H1 (cell line): Measurements from ENCODE around the gene CDC27. TPM values are rescaled to one million over a fixed set of nuclear protein-coding genes. Genes with fewer than 3 reads are reported as not detected.

Source experiments
- CTCF ChIA-PET: fragments of 300-600 bp; sonication (Branson Sonifier 250); formaldehyde crosslinking; loops from one replicate; lab custom pipeline; 2021; ENCODE audit not compliant: partially characterized antibody; lab: Charles Lee
- POLR2A ChIA-PET: fragments of 300-600 bp; sonication (Branson Sonifier 250); formaldehyde crosslinking; loops from one replicate; lab custom pipeline; 2021; ENCODE audit warnings: inconsistent platforms; ENCODE audit not compliant: partially characterized antibody; lab: Charles Lee
- DNase-seq, 2 experiments: peaks; one replicate each; pipeline versions ENCODE4 v3.0.0 to v3.0.0-alpha.2; 2010 to 2022; ENCODE audit warnings: low spot score in 2 of 2, low read depth in 1 of 2, mixed read lengths in 1 of 2
- FAIRE-seq: peaks from 2 replicates; lab custom pipeline; 2011; peaks lifted over from hg19 to GRCh38; lab: Jason Lieb, UNC
- H2AFZ ChIP-seq: 2 replicates; pipeline ENCODE4 v1.8.1; 2012; ENCODE audit warnings: low read length, inconsistent platforms
- H2AK5ac ChIP-seq: 2 replicates; pipeline ENCODE4 v1.6.1; 2013; ENCODE audit warnings: low read depth, low read length
- H2BK120ac ChIP-seq: replicated peaks from 2 replicates; pipeline ENCODE3; 2013; ENCODE audit warnings: low read depth, low read length, inconsistent platforms
- H2BK12ac ChIP-seq: 2 replicates; pipeline ENCODE4 v1.6.1; 2013; ENCODE audit warnings: low read depth, low read length
- H2BK15ac ChIP-seq: 2 replicates; pipeline ENCODE4 v1.6.1; 2013; ENCODE audit warnings: low read length
- H2BK20ac ChIP-seq: 2 replicates; pipeline ENCODE4 v1.6.1; 2013; ENCODE audit warnings: low read length
- H2BK5ac ChIP-seq: 2 replicates; pipeline ENCODE4 v1.6.1; 2013; ENCODE audit warnings: low read depth, low read length
- H3K14ac ChIP-seq: 2 replicates; pipeline ENCODE4 v1.6.1; 2013; ENCODE audit warnings: inconsistent platforms; ENCODE audit not compliant: insufficient read length
- H3K18ac ChIP-seq: 2 replicates; pipeline ENCODE4 v1.6.1; 2013; ENCODE audit warnings: low read length; ENCODE audit errors: extremely low read depth
- H3K23ac ChIP-seq: 2 replicates; pipeline ENCODE4 v1.6.1; 2013; ENCODE audit warnings: inconsistent platforms; ENCODE audit not compliant: insufficient read length
- H3K23me2 ChIP-seq: 2 replicates; pipeline ENCODE4 v1.6.1; 2013; ENCODE audit warnings: low read depth, low read length
- H3K27ac ChIP-seq: 2 replicates; pipeline ENCODE4 v1.6.1; 2011; ENCODE audit warnings: low read depth, low read length, inconsistent platforms
- H3K27me3 ChIP-seq, 4 experiments: replicated peaks in 1 of 4; 1 replicate in 1 of 4; 2 replicates in 3 of 4; pipeline versions ENCODE4 v1.6.1 to v1.8.1; 2011 to 2013; ENCODE audit warnings: low read length in 3 of 4, mild to moderate bottlenecking in 3 of 4, inconsistent platforms in 2 of 4, mixed read lengths in 2 of 4, moderate library complexity in 1 of 4; ENCODE audit not compliant: control insufficient read depth in 3 of 4, insufficient read depth in 3 of 4; ENCODE audit errors: extremely low read depth in 1 of 4
- H3K36me3 ChIP-seq, 4 experiments: 2 replicates each; pipeline versions ENCODE4 v1.6.1 to v1.8.1; 2011 to 2013; ENCODE audit warnings: mild to moderate bottlenecking in 4 of 4, low read length in 3 of 4, moderate library complexity in 2 of 4, control low read depth in 1 of 4, inconsistent platforms in 1 of 4; ENCODE audit not compliant: insufficient read depth in 4 of 4, control insufficient read depth in 2 of 4
- H3K4ac ChIP-seq: replicated peaks from 2 replicates; pipeline ENCODE3; 2013; ENCODE audit warnings: low read length, low read depth, mixed read lengths, inconsistent platforms; ENCODE audit not compliant: insufficient read length
- H3K4me1 ChIP-seq, 4 experiments: replicated peaks in 1 of 4; 1 replicate in 1 of 4; 2 replicates in 3 of 4; pipeline versions ENCODE4 v1.6.1 to v1.8.1; 2011 to 2013; ENCODE audit warnings: low read length in 3 of 4, inconsistent platforms in 2 of 4, mixed read lengths in 1 of 4; ENCODE audit not compliant: insufficient read depth in 4 of 4, control insufficient read depth in 3 of 4
- H3K4me2 ChIP-seq, 2 experiments: 2 replicates each; pipeline versions ENCODE4 v1.6.1 to v1.8.1; 2011 to 2013; ENCODE audit warnings: low read depth in 2 of 2, low read length in 2 of 2, control low read depth in 1 of 2, inconsistent platforms in 1 of 2, mild to moderate bottlenecking in 1 of 2; ENCODE audit not compliant: insufficient read depth in 1 of 2
- H3K4me3 ChIP-seq, 4 experiments: fragments of 200-600, 300-600 bp in 1 of 4; sonication (generic), shearing (Covaris generic), sonication (Bioruptor Twin) in 1 of 4; 2 replicates each; pipeline versions ENCODE4 v1.5.1 to v1.8.1; 2011 to 2016; ENCODE audit warnings: low read length in 4 of 4, low read depth in 3 of 4, control low read depth in 2 of 4, inconsistent platforms in 2 of 4, mild to moderate bottlenecking in 2 of 4, mixed read lengths in 1 of 4, moderate library complexity in 1 of 4; ENCODE audit not compliant: insufficient read depth in 2 of 4; ENCODE audit errors: extremely low read depth in 1 of 4
- H3K56ac ChIP-seq: replicated peaks from 2 replicates; pipeline ENCODE3; 2013; ENCODE audit warnings: low read depth, mild to moderate bottlenecking, mixed read lengths, low read length, inconsistent platforms; ENCODE audit not compliant: insufficient read length
- H3K79me1 ChIP-seq: 2 replicates; pipeline ENCODE4 v1.6.1; 2013; ENCODE audit warnings: low read depth, low read length, control low read depth
- H3K79me2 ChIP-seq, 2 experiments: 2 replicates each; pipeline versions ENCODE4 v1.6.1 to v1.8.1; 2012 to 2013; ENCODE audit warnings: low read length in 2 of 2, mild to moderate bottlenecking in 2 of 2, inconsistent platforms in 1 of 2; ENCODE audit not compliant: insufficient read depth in 2 of 2, control insufficient read depth in 1 of 2
- H3K9ac ChIP-seq, 4 experiments: replicated peaks in 1 of 4; 1 replicate in 1 of 4; 2 replicates in 3 of 4; pipeline versions ENCODE4 v1.6.1 to v1.8.1; 2011 to 2013; ENCODE audit warnings: low read depth in 3 of 4, low read length in 3 of 4, control low read depth in 2 of 4, mild to moderate bottlenecking in 2 of 4, moderate library complexity in 2 of 4, inconsistent platforms in 1 of 4; ENCODE audit errors: extremely low read depth in 1 of 4
- H3K9me3 ChIP-seq, 2 experiments: 2 replicates each; pipeline versions ENCODE4 v1.6.1 to v1.8.1; 2012 to 2013; ENCODE audit warnings: mild to moderate bottlenecking in 2 of 2, moderate library complexity in 2 of 2, control low read depth in 1 of 2, inconsistent platforms in 1 of 2, low read depth in 1 of 2, low read length in 1 of 2, mixed read lengths in 1 of 2; ENCODE audit not compliant: insufficient read depth in 2 of 2
- H4K20me1 ChIP-seq, 2 experiments: replicated peaks in 1 of 2; 2 replicates each; pipeline versions ENCODE3 to v1.8.1; 2011 to 2013; ENCODE audit warnings: inconsistent platforms in 2 of 2, low read length in 2 of 2, mild to moderate bottlenecking in 1 of 2; ENCODE audit not compliant: insufficient read depth in 2 of 2, control insufficient read depth in 1 of 2
- H4K5ac ChIP-seq: 2 replicates; pipeline ENCODE4 v1.6.1; 2013; ENCODE audit warnings: low read length, low read depth, mixed read lengths, inconsistent platforms; ENCODE audit not compliant: insufficient read length
- H4K8ac ChIP-seq: 2 replicates; pipeline ENCODE4 v1.8.0; 2013; ENCODE audit warnings: mild to moderate bottlenecking, moderate library complexity, low read length, inconsistent platforms; ENCODE audit not compliant: insufficient read depth; ENCODE audit errors: extremely low read depth
- H4K91ac ChIP-seq: replicated peaks from 2 replicates; pipeline ENCODE3; 2013; ENCODE audit warnings: low read length, mixed read lengths, inconsistent platforms; ENCODE audit not compliant: insufficient read length
- BCL11A ChIP-seq, 2 experiments: IDR thresholded peaks; one replicate each; pipeline ENCODE4 v1.6.1; 2011; ENCODE audit warnings: low read depth in 2 of 2, low read length in 2 of 2, mild to moderate bottlenecking in 2 of 2
- BRCA1 ChIP-seq: IDR thresholded peaks from 2 replicates; pipeline ENCODE4 v1.6.1; 2012; ENCODE audit warnings: low read depth, low read length, improper control_type of control experiment
- CBX5 ChIP-seq: fragments of 300-800, 300-1000 bp; sonication (generic); IDR thresholded peaks from 2 replicates; pipeline ENCODE4 v1.7.1; 2016; ENCODE audit warnings: antibody characterized with exemption, low read length, low read depth
- CHD2 ChIP-seq: IDR thresholded peaks from 2 replicates; pipeline ENCODE4 v1.6.1; 2012; ENCODE audit warnings: low read length, improper control_type of control experiment
- CREB1 ChIP-seq: IDR thresholded peaks from 2 replicates; pipeline ENCODE4 v1.6.1; 2012; ENCODE audit warnings: inconsistent platforms
- CTBP2 ChIP-seq: IDR thresholded peaks from 2 replicates; pipeline ENCODE4 v1.7.0; 2011; ENCODE audit warnings: borderline replicate concordance, mild to moderate bottlenecking, moderate library complexity, mixed read lengths, low read length; ENCODE audit not compliant: insufficient read depth, insufficient read length
- E2F6 ChIP-seq: IDR thresholded peaks from 2 replicates; pipeline ENCODE4 v1.6.1; 2012; ENCODE audit warnings: inconsistent platforms
- EGR1 ChIP-seq: IDR thresholded peaks from 2 replicates; pipeline ENCODE4 v1.6.1; 2011; ENCODE audit warnings: low read depth, low read length, borderline replicate concordance
- GTF2F1 ChIP-seq: IDR thresholded peaks from 2 replicates; pipeline ENCODE4 v1.6.1; 2012; ENCODE audit warnings: low read depth, low read length, improper control_type of control experiment, borderline replicate concordance
- NRF1 ChIP-seq: IDR thresholded peaks from 2 replicates; pipeline ENCODE4 v1.6.1; 2011; ENCODE audit warnings: mild to moderate bottlenecking, low read depth, low read length, improper control_type of control experiment
- RAD21 ChIP-seq, 2 experiments: IDR thresholded peaks in 1 of 2; conservative IDR thresholded peaks in 1 of 2; 2 replicates each; pipeline ENCODE4 v1.6.1; 2011; ENCODE audit warnings: low read depth in 2 of 2, low read length in 2 of 2, improper control_type of control experiment in 1 of 2, inconsistent platforms in 1 of 2, mild to moderate bottlenecking in 1 of 2, moderate library complexity in 1 of 2
- SIN3A ChIP-seq, 2 experiments: IDR thresholded peaks in 1 of 2; conservative IDR thresholded peaks in 1 of 2; 2 replicates each; pipeline ENCODE4 v1.6.1; 2011 to 2012; ENCODE audit warnings: low read length in 2 of 2, improper control_type of control experiment in 1 of 2, low read depth in 1 of 2, mild to moderate bottlenecking in 1 of 2
- TBP ChIP-seq: IDR thresholded peaks from 2 replicates; pipeline ENCODE4 v1.6.1; 2011; ENCODE audit warnings: low read depth, low read length, improper control_type of control experiment
- TEAD4 ChIP-seq: IDR thresholded peaks from 2 replicates; pipeline ENCODE4 v1.6.1; 2012; ENCODE audit warnings: low read depth, low read length, inconsistent platforms, mixed read lengths
- WGBS, 2 experiments: shearing (Covaris generic) in 1 of 2; methylation state at CpG; one replicate each; pipeline versions ENCODE4 v1.1.6 to v1.1.7; 2013 to 2015; ENCODE audit warnings: low lambda C conversion rate in 2 of 2, mixed read lengths in 2 of 2, inconsistent platforms in 1 of 2, low coverage in 1 of 2, missing lambda C conversion rate in 1 of 2; ENCODE audit not compliant: insufficient replicate concordance in 2 of 2, insufficient coverage in 1 of 2, insufficient read length in 1 of 2; ENCODE audit errors: extremely low coverage in 1 of 2, missing lambda C conversion rate in 1 of 2; 5-methylcytosine and 5-hydroxymethylcytosine counted together
- polyA plus RNA-seq, 7 experiments: library from polyadenylated mRNA; depleted of rRNA in 3 of 7; stranded (reverse) in 5 of 7; unstranded in 2 of 7; fragments of >200 nt in 5 of 7; fragments of 200-250 nt in 2 of 7; gene quantifications; 1 replicate in 5 of 7; 2 replicates in 1 of 7; 4 replicates in 1 of 7; pipeline versions ENCODE4 v1.2.1 to v1.2.3, GENCODE V29; 2011 to 2013; ENCODE audit warnings: missing spikeins in 2 of 7, mixed read lengths in 2 of 7
- total RNA-seq: library from RNA; stranded (reverse); fragmentation: NEBNext Ultra II Directional; extraction: Animal tissue kit (Norgen Biotek cat#: 25700); gene quantifications from 2 replicates; pipeline ENCODE4 v1.2.1, GENCODE V29; 2021

CDC27 gene
- total and polyA plus RNA-seq, 2 of the 8 experiments (the other 6 are each of a cell fraction or from before 2014, with no cell fraction given), result 41.9 to 87.5 TPM

GRCh38 chr17:47221154-47221553 is 32.1 kb upstream of the CDC27 start:
- FAIRE-seq (no peak), DNase-seq (no peak)
- H3K36me3 ChIP-seq, result no peaks in the 10 kb centered on the region
- H4K91ac ChIP-seq, result no peak overlapping the region
- H4K8ac ChIP-seq, result no peak overlapping the region
- H2AFZ ChIP-seq, result no peak overlapping the region
- H4K5ac ChIP-seq, result no peak overlapping the region
- no peak overlapping the region for H3K4ac ChIP-seq
- no peaks in the 10 kb centered on the region for H4K20me1 ChIP-seq
- no peak overlapping the region for H2BK120ac ChIP-seq
- no peaks in the 10 kb centered on the region for H3K23me2 ChIP-seq
- H3K14ac ChIP-seq, result no peak overlapping the region
- no peak overlapping the region for H3K23ac ChIP-seq
- H2BK20ac ChIP-seq, result no peak overlapping the region
- no peaks in the 10 kb centered on the region for H3K27me3 ChIP-seq
- H3K18ac ChIP-seq, result no peak overlapping the region
- no peak overlapping the region for H2BK15ac ChIP-seq
- no peaks in the 10 kb centered on the region for H3K79me2 ChIP-seq
- H3K79me1 ChIP-seq, result no peaks in the 10 kb centered on the region
- ChIA-PET CTCF (interaction anchor here (1.1 to 4.2 kb wide), 3 partner anchors 8 to 64 kb away, joined by 4 to 24 read pairs (median 4); partner anchors contain the start of gene MYL4), POLR2A (no interaction called here)
- peaks cover 0 to 7% (median 4%) of the 10 kb centered on the region in 4 experiments; a peak in 6 of 7 replicates for H3K4me1 ChIP-seq
- WGBS, 2 experiments, result 79% methylated on average over 6 of the region's 6 CpGs; no CpG with 5 or more reads in 1 of the 2 experiments
- H3K4me3 ChIP-seq, result no peak overlapping the region
- H2AK5ac ChIP-seq, result no peak overlapping the region
- H3K56ac ChIP-seq, result no peak overlapping the region
- H3K27ac ChIP-seq, result no peak overlapping the region
- no peak overlapping the region for H3K9ac ChIP-seq
- H2BK12ac ChIP-seq, result no peak overlapping the region
- H2BK5ac ChIP-seq, result no peak overlapping the region
- H3K4me2 ChIP-seq, result no peak overlapping the region; a peak in 1 of 4 replicates
- H3K9me3 ChIP-seq, result peaks cover 0 to 10% of the 10 kb centered on the region in 2 experiments; a peak in 2 of 4 replicates
- no peak for TF ChIP-seq NRF1
- no peak for TF ChIP-seq CREB1
- TF ChIP-seq EGR1, result no peak
- TF ChIP-seq BCL11A (IDR thresholded peaks at IDR 0.05; ENCODE audit: low read depth in 2 of 2, low read length in 2 of 2), result no peak
- no peak for TF ChIP-seq CHD2
- TF ChIP-seq TBP, result no peak
- TF ChIP-seq E2F6, result no peak
- TF ChIP-seq TEAD4, result no peak
- TF ChIP-seq GTF2F1, result no peak
- TF ChIP-seq RAD21 (IDR thresholded peaks at IDR 0.05 in 1 of 2, conservative IDR thresholded peaks at IDR 0.05 in 1 of 2; ENCODE audit: low read depth in 2 of 2, low read length in 2 of 2), result no peak
- TF ChIP-seq BRCA1, result no peak
- no peak for TF ChIP-seq CBX5
- no peak for TF ChIP-seq SIN3A (conservative IDR thresholded peaks at IDR 0.05 in 1 of 2, IDR thresholded peaks at IDR 0.05 in 1 of 2; ENCODE audit: low read depth in 1 of 2, low read length in 2 of 2)
- no peak for TF ChIP-seq CTBP2
